ENCODE data around the gene ALDH16A1. TPM values are rescaled to one million over a fixed set of nuclear protein-coding genes. Genes with fewer than 3 reads are reported as not detected.

Gene ALDH16A1
- 54.6 and 58.0 TPM in 2 replicates for total RNA-seq

GRCh38 chr19:49453013-49453756 lies at the start of gene ALDH16A1:
Gene ALDH16A1, plus strand, starts transcription at chr19:49453225. Its CDS starts 107 bp downstream, at chr19:49453332.

DNA sequence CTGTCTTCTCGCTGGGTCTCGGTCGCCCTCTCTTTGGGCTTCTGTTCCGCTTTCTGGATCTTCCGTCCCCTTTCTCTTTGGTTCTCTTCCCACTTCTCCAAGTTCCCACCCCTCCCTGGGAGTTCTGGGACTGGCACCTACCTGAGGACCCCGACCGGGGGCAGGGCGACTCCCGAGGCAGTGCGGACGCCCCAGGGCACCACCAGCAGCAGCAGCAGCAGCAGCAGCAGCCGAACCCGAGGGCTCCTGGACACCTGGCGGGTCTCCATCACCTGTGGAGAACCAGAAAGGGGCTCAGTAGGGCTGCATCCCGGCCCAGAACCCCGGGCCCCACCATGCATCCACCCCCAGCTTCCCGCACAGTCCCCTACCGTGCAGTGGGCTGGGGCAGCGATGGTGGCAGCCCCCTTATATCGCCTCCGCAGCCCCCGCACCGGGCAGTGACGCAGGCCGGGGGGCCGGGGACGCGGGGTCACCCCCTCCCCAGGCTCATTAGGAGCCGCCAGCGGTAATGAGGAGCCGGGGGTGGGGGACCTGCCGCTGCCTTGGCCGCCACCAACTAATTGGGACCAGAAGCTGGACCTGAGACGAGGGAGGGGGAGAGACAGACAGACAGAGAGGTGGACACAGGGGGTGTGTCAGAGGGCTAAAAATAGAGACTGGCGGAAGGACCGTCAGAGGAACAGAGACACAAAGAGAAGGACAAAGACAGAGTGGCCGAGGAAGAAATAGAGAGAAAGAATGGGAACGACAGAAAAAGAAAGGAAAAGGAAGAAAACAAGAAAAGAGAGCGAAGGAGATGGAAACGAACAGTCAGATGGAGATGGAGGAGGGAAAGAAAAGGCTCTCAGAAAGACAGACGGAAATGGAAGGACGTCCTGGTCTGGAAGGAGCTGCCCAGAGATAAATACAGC lies 29.7 kb upstream of the ALDH16A1 start, which contains the start of gene PTH2:
Gene PTH2 (minus strand): TSS at position 371 of the 914 bp plus-strand sequence. CDS start 102 bp downstream, at position 269.

GRCh38 chr19:49425178-49425577 lies 27.8 kb upstream of the ALDH16A1 start, which contains the start of gene GFY:
Gene GFY, plus strand, starts transcription at chr19:49425388. Its CDS starts 1,043 bp downstream, at chr19:49426431.

DNA sequence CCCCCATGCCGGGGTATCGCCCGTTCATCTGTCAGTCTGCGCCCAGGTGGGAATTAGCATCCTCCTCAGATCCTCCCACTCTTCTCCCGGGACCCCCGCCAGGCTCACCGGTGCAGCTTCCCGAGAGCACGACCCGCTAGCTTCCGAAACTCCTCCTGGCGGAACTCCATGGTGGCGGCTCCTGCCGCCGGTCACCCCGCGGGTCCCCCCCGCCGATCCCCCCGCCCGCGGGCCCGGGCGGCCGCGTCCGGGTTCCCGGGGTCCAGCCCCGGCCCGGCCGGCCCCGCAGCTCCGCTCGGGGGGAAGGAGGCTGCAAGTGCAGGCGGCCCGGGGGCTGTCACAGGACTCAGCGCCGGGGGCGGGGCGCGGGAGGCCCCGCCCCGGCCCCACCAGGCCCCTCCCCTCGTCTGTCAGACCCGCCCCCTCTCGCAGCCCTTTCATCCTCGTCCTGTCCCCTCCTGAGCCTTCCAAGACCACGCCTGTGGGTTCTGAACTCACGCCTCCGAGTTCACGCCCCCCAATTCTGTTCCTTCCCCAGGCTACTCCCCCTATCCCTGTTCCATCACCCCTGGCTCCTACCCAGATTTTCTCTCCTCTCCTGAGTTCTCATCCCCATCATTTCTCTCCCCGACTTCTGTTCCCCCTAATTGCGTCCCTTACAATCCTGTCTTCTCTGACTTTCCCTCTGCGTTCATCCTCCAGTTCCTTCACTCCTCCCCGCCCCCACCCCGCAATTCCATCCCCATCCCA lies 11.6 kb upstream of the ALDH16A1 start, which contains the start of gene SLC17A7:
Gene SLC17A7 (minus strand): TSS at position 318 of the 750 bp plus-strand sequence. CDS start 148 bp downstream, at position 170.

DNA sequence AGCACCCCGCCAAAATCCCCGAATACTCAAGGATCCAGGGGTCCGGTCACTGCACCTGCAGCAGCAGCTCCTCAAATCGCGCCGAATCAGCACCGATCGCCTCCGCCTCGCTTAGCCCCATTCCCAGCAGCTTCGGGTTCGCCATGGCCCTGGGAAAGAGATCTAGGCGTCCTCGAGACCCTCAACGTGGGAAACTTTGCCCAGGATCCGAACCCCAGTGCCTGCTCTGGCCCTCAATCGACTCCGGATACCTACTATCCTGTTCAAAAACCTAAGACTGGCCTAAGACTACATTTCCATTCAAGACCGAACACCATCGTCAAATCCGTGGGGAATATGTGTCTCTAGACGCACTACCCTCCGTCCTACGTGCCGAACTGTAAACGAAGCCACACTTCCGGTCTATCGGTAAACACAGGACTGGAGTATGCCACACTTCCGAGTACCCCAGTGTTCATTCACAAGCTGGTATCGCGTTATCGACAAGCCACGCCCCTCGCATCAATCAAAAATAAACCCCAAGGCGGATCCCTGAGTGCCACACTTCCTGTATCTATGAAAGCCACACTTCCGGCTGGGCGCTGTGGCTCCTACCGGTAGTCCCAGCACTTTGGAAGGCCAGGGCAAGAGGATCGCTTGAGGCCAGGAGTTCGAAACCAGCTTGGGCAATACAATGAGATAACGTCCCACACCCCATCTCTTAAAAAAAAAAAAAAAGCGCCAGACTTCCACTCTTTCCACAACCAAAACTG lies 1.4 kb upstream of the ALDH16A1 start, which contains the start of gene PIH1D1:
Gene PIH1D1 (minus strand): TSS at position 385 of the 752 bp plus-strand sequence. CDS start 240 bp downstream, at position 145.

DNA sequence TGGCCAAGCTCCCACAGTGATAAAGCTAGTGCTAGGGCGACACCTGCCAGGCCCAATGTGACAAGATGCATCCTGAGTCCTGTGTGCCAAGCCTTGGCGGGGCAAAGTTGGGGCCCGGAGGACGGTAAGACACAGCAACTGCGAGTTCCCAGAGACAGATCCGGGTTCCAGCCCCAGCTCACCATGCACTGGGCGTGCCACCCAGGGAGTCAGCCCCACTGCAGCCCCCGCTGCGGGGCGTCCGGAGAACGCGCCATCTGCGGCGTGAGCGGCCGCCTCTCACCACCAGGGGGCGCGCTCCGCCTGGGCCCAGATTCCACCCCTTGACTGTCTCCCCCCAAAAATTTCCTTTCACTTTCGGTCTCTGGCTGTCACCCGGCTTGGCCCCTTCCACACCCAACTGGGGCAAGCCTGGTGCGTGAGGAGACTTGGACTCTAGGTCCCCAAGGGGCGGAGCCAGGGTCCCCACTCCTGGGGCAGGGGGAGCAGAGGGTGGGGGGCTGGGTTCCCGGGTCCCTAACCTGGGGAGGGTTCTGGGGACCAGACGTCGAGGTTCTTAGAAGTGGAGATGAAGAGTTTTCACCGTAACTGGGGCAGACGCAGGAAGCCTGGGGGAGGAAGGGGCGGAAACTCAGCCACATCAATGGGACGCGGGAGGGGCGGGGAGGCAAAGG lies 21.0 kb downstream of the ALDH16A1 start, which contains the start of gene FLT3LG:
Gene FLT3LG (plus strand): TSS at position 348 of the 674 bp plus-strand sequence. CDS start 425 bp downstream, outside the sequence.

GRCh38 chr19:49487277-49488045 lies 34.4 kb downstream of the ALDH16A1 start, which contains the start of gene RPL13A:
Gene RPL13A, plus strand, starts transcription at chr19:49487608. Its CDS starts 22 bp downstream, at chr19:49487630.

Other genes with a start within 250 kb of the ALDH16A1 start
- gene SLC6A16, start 128.0 kb upstream of the ALDH16A1 start, total RNA-seq = 0.43 and 0.52 TPM in 2 replicates
- not detected in 2 replicates for gene CD37, start 117.8 kb upstream of the ALDH16A1 start, total RNA-seq
- gene TEAD2, start 90.8 kb upstream of the ALDH16A1 start, total RNA-seq = 61.4 and 79.1 TPM in 2 replicates
- gene DKKL1, start 89.3 kb upstream of the ALDH16A1 start, total RNA-seq = 0.34 and 0.43 TPM in 2 replicates
- not detected in 2 replicates for gene KASH5, start 65.0 kb upstream of the ALDH16A1 start, total RNA-seq
- gene PTH2, start 29.8 kb upstream of the ALDH16A1 start, total RNA-seq = not detected in 2 replicates
- not detected in 2 replicates for gene GFY, start 27.8 kb upstream of the ALDH16A1 start, total RNA-seq
- 0.22 and 0.26 TPM in 2 replicates for gene SLC17A7, start 11.7 kb upstream of the ALDH16A1 start, total RNA-seq
- 141 and 154 TPM in 2 replicates for gene PIH1D1, start 1.4 kb upstream of the ALDH16A1 start, total RNA-seq
- gene FLT3LG, start 21.0 kb downstream of the ALDH16A1 start, total RNA-seq = 0.60 and 1.4 TPM in 2 replicates
- gene RPL13A, start 34.4 kb downstream of the ALDH16A1 start, total RNA-seq = 4,546 and 5,479 TPM in 2 replicates
- 2,954 and 3,854 TPM in 2 replicates for gene RPS11, start 43.2 kb downstream of the ALDH16A1 start, total RNA-seq
- gene FCGRT, start 59.4 kb downstream of the ALDH16A1 start, total RNA-seq = 152 and 195 TPM in 2 replicates
- 3.7 and 7.8 TPM in 2 replicates for gene RCN3, start 74.8 kb downstream of the ALDH16A1 start, total RNA-seq
- gene NOSIP, start 127.3 kb downstream of the ALDH16A1 start, total RNA-seq = 83.2 and 95.1 TPM in 2 replicates
- 9.0 and 12.1 TPM in 2 replicates for gene PRRG2, start 128.1 kb downstream of the ALDH16A1 start, total RNA-seq
- 1.0 and 1.6 TPM in 2 replicates for gene PRR12, start 138.0 kb downstream of the ALDH16A1 start, total RNA-seq
- 13.0 and 20.7 TPM in 2 replicates for gene RRAS, start 186.9 kb downstream of the ALDH16A1 start, total RNA-seq
- gene SCAF1, start 189.0 kb downstream of the ALDH16A1 start, total RNA-seq = 4.3 and 4.9 TPM in 2 replicates
- gene IRF3, start 212.6 kb downstream of the ALDH16A1 start, total RNA-seq = 28.6 and 36.0 TPM in 2 replicates
- 2.6 and 3.4 TPM in 2 replicates for gene BCL2L12, start 212.7 kb downstream of the ALDH16A1 start, total RNA-seq
- 308 and 326 TPM in 2 replicates for gene PRMT1, start 224.0 kb downstream of the ALDH16A1 start, total RNA-seq
- 0.22 and 0.52 TPM in 2 replicates for gene ADM5, start 236.4 kb downstream of the ALDH16A1 start, total RNA-seq
- 11.8 and 12.5 TPM in 2 replicates for gene CPT1C, start 237.9 kb downstream of the ALDH16A1 start, total RNA-seq

Measured in dermis lymphatic vessel endothelial cell (primary cell).